ENCODE data around the gene SUSD5.

Gene SUSD5

GRCh38 chr3:33218446-33219174 is at the start of gene SUSD5:
Gene SUSD5 (minus strand): TSS chr3:33218810. CDS start chr3:33218797, 13 bp downstream.
- no peak for DNase-seq

- no peak for DNase-seq
Measured at GRCh38 chr3:33260104-33260503, 41.5 kb upstream of the SUSD5 start.

GRCh38 chr3:33256249-33256648 is 37.6 kb upstream of the SUSD5 start:
- no peak for DNase-seq

GRCh38 chr3:33250712-33251111 is 32.1 kb upstream of the SUSD5 start:
- no peak for DNase-seq

GRCh38 chr3:33246786-33247185 is 28.2 kb upstream of the SUSD5 start:
- no peak for DNase-seq

- DNase-seq: no peak
Measured at GRCh38 chr3:33240261-33240660, 21.7 kb upstream of the SUSD5 start.

GRCh38 chr3:33238923-33239322 is 20.3 kb upstream of the SUSD5 start:
- no peak for DNase-seq

- no peak for DNase-seq
Measured at GRCh38 chr3:33237439-33237838, 18.8 kb upstream of the SUSD5 start.

GRCh38 chr3:33236005-33236404 is 17.4 kb upstream of the SUSD5 start:
- no peak for DNase-seq

- no peak for DNase-seq
Measured at GRCh38 chr3:33233884-33234283, 15.3 kb upstream of the SUSD5 start.

GRCh38 chr3:33231756-33232465 is 13.3 kb upstream of the SUSD5 start:
- DNase-seq: no peak

- DNase-seq: no peak
Measured at GRCh38 chr3:33229947-33230346, 11.3 kb upstream of the SUSD5 start.

- DNase-seq: no peak
Measured at GRCh38 chr3:33229066-33229465, 10.5 kb upstream of the SUSD5 start.

- no peak for DNase-seq
Measured at GRCh38 chr3:33221241-33221640, 2.6 kb upstream of the SUSD5 start.

GRCh38 chr3:33219175-33219487 is 521 bp upstream of the SUSD5 start:
- DNase-seq: no peak

GRCh38 chr3:33217866-33218445 is 654 bp downstream of the SUSD5 start:
- DNase-seq: no peak

- DNase-seq: no peak
Measured at GRCh38 chr3:33215739-33216138, 2.9 kb downstream of the SUSD5 start.

- DNase-seq: no peak
Measured at GRCh38 chr3:33212406-33212805, 6.2 kb downstream of the SUSD5 start.

- no peak for DNase-seq
Measured at GRCh38 chr3:33211444-33211843, 7.2 kb downstream of the SUSD5 start.

GRCh38 chr3:33209357-33209756 is 9.3 kb downstream of the SUSD5 start:
- no peak for DNase-seq

- DNase-seq: no peak
Measured at GRCh38 chr3:33202711-33203457, 15.7 kb downstream of the SUSD5 start.

GRCh38 chr3:33201195-33201594 is 17.4 kb downstream of the SUSD5 start:
- DNase-seq: no peak

- no peak for DNase-seq
Measured at GRCh38 chr3:33196538-33196937, 22.1 kb downstream of the SUSD5 start.

- DNase-seq: no peak
Measured at GRCh38 chr3:33194303-33194702, 24.3 kb downstream of the SUSD5 start.
